ENCODE data around the gene RNASE8.

RNASE8 gene

DNA sequence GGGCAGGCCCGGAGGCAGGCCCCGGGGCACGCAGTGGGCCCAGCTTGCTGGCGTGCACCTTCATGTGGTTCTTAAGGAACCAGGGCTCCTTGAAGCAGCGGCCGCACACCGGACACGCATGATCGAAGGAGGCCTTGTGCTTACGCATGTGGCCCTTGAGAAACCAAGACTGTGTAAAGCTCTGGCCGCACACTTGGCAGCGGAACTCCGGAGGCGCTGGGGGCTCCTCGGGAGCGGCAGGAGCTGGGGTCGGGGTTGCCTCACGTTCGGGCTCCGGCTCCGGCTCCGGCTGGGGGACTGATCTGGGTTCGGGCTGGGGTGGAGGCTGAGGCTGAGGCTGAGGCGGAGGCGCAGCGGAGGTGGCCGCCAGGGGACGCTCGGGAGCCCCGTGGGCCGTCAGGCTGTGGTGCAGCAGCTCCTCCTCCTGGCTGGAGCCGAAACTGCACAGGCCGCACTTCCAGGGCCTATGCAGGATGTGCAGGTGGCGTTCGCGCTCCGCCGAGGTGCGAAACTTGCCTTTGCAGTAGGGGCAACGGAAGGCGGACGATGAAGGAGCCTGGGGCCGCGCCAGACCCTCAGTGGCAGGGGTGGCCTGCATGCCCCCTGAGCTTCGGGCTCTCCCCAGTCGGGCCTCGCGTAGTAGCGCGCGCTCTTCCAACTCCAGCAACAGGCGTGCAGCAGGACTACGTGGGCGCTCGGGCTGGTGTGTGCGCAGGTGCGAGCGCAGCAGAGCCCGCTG is 34.8 kb downstream of the RNASE8 start:
- peak; percentile 57 for DNase-seq (ENCODE audit: low read depth)

DNA sequence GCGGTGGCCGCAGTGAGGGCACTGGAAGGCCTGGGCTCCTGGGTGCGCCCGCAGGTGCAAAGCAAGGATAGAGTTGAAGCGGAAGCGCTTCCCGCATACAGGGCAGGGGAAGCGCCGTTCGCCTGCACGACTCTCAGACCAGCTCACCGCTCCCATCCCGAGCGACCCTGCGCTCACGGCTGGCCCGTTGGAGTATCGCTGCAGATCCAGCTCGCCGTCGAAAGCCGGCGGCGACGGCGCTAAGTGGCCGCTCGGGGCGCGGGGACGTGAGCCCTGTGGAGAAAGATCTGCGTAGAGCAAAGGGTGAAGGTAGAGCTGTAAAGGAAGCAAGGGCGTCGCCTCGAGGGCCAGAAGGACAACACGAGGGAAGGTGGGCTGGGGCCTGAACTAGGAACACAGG is 35.4 kb downstream of the RNASE8 start:
- DNase-seq (ENCODE audit: low read depth) = no peak

DNA sequence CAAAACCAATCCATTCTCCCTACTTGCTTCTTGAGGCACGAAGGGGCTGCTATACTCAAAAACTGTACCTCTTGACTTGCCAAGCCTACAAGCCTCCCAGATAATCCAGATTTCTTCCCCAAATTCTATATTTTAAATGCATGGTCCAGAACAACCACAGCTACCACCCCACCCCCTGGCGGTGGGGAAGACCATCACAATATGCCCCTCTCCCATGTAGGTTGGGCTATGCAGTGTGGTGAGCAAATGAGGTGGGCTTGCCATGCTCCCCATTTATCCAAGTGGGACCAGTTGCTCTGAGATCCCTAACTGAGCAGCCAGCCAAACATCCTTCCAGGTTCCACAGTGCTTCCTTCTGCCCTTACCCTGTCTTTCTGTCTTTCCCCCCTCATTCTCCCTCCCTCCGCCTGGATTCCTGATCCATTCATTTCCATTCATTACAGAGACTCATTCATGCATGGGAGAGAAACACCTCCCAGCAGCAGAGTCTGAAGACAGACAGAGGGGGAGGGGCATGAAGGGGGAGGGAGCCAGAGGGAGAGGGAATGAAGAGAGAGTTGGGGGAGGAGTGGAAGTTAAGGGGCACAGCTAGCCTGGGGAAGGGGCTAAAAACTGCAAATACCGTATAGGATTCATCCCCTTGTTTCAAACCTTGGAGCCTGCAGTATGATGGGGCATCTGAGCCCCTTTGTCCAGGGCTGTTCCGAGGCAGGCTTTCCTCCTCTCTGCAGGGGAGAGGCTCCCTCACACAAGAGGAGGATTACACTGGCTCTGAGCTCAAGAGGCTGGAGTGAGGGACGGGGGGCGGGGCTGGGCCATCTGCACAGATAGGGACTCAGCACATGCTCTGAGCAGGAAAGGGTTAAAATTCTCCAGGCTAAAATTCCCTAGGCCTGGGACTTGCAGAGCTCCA is 36.4 kb downstream of the RNASE8 start:
- DNase-seq (ENCODE audit: low read depth) = no peak

DNA sequence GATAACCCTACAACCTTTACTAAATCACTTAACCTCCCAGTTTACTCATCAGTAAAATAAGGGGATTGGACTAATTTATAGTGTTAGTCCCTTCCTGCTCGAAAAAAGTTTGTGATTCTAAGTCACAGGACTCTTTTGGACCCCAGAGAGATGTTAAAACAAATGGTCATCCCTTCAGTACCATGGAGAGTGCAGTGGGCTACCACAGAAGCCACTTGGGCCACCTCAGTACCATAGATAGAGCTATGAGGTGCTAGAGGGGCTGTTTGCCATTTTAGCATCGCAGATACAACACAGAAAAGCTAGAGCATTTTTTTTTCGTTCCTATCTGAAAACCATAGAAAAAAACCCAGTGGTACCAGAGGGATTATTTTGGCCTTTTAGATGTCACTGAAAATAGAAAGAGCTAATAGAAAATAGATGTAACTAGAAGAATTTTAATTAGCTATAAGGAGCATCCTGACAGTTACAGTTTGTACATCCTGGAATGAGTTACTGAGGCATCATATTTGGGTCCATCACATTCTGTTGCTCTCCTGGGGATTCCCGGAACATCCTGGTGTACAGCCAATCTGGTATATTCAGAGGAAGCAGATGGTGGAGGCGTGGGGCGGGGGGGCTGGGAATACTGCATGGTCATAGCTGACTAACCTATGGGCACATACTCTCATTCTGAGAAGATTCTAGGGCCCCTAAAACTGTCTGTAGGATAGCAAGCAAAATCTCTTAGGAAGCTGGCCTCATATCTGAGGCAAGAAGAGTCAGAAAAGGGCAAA is 38.0 kb downstream of the RNASE8 start:
- peak; percentile 17 for DNase-seq (ENCODE audit: low read depth)

DNA sequence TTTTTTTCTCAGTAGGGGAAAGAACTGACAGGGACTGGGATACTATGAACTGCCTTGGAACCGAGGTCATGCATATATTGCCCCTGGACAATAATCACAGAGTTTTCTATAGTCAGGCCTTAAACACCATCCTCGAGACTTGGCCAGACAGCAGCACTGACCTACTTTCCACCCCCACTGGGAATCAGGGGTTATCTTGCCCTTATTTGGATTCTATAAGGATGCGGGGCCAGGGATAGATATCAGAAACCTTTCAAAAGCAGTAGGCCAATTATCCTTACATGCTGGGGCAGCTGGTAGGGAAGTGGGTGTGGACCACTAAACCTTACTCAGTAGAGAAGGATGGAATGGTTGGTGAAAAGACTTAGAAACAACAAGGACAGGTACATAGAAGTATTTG is 38.8 kb downstream of the RNASE8 start:
- DNase-seq (ENCODE audit: low read depth) = no peak

DNA sequence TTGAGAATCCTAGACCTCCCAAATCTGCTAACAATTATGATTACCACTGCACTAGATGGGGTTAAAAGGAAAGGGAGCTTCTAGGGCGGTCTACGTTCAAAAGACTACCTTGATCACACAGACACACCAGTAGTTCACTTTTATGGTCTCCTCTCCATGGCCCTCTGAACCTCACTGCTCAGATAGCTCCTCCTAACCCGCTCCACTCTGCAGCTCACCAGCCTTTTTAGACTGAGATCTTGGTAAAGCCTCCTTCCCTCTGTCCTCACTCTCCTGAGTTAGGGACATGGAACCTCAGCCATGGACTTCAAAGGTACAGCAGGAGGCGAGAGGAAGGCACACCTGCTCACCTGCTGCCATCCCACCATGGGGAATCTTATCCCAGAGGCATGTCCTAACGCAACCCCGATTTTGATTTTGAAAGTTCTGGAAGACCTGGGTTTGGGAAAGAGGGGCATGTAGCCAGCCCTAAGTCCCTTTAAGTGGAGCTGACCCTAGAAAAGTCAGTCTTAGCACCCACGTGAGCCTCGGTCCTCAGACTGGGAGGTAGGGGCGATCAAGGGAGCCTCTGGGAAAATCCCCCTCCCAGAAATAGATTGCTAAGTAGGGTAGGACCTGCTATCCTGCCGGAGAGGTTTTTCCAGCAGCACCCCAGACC is 39.5 kb downstream of the RNASE8 start:
- DNase-seq (ENCODE audit: low read depth) = no peak

DNA sequence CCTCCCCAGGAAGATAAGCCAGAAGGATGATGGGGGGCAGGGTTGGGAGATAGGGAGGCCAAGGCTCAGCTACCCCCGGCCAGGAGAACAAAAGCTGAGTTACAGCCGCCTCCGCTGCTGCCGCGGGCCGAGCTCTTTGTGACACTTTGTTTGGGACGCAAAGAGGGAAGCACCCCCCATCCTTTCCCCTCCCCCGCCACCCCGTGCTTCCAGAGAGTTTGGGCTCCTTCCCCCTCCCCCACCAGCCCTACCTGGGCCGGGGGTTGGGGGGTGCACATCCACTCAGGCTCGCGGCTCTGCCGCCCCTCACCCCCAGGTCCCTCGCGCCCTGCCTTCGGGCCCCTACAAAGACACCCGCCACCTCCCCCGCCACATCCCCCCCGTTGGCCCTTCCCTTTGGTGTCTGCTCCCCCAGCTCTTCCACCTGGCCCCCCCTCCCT is 40.0 kb downstream of the RNASE8 start:
- no peak for DNase-seq (ENCODE audit: low read depth)

DNA sequence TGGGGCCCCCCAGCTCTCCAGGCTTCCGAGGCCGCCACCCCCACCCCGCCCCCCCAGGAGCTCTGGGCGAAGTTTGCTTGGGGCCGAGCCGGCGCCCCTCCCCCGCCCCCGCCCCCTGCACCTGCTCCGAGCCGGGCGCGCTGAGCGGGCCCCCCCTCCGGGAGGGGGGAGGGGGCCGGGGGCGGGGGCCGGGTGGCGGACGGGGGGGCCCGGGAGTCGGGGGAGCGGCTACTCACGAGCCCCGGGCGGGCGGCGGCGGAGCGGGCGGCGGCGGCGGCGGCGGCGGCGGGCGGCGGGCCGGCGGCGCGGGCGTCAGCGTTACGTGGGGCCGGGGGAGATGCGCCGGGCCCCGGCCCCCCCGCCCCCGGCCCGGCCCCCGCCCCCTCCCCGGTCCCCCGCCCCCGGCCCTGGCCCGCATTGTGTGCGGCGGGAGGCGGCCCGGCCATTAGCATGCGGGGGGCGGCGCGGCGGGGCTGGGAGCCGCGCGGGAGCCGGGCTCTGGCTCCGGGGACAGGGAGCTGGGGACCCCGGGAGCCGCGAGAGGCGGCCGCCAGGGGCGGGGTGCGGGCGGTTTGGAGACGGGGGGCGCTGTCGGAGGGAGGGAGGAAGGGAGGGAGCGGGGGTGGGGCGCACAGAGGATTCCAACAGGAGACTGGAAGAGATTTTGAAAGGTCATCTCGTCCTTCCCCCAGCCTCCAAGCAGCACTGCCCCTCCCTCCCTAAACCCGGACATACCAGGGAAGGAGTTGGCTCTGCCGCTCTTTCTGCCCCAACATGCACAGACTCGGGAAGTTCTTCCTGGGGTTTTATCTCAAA is 40.7 kb downstream of the RNASE8 start, which contains the start of gene ZNF219:
TSS of gene ZNF219 (minus strand) at position 580 of the 816 bp plus-strand sequence. CDS start 5,064 bp downstream, outside the sequence.
- peak; percentile 43 for DNase-seq (ENCODE audit: low read depth)

DNA sequence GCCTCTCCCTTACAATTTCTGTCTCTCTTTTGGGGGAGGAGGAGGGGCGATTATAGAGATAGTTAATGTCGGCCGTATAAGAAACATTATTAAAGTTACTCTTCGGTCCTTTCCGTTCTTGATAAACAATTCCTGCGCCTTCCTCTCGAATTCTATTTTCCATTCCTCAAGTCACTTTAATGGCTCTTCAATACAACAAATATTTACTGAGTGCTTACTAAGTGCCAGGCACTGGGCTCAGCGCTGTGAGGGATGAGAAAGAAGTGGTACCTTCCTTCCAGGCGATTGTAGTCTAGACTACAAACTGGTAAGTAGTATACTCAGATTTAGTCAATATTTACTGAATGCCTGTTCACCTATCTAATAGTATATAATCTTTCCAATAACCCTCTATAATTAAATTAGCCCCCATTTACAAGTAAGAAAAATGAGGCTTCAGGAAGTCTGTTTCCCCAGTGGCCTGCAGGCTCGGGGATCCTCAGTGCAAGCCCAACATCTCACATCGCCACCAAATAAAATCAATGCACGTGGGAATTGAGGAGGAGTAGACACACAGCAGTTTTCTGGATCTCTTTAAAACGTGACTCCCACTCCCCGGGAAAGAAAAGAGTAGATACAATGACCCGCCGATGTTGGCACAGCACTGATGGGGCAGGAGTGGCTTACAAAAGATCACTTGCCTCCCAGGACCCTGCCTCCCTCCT is 41.4 kb downstream of the RNASE8 start:
- no peak for DNase-seq (ENCODE audit: low read depth)

DNA sequence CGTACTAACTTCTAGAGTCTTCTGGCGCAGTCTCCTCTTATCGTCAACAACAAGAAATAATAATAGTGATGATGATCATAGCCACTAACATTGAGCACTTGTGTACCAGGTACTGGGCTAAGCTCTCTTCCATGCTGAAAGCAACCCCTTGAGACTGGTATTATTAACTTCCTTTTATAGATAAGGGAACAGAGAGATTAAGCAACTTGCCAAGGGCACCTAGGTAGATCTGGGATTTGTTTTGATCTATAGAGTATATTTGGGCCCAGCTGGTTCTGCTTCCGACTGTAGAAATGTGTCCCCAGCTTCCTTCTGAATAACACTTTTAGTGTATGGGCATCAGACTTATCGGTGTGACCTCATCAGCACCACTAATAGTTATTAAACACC is 42.0 kb downstream of the RNASE8 start:
- DNase-seq (ENCODE audit: low read depth) = no peak

DNA sequence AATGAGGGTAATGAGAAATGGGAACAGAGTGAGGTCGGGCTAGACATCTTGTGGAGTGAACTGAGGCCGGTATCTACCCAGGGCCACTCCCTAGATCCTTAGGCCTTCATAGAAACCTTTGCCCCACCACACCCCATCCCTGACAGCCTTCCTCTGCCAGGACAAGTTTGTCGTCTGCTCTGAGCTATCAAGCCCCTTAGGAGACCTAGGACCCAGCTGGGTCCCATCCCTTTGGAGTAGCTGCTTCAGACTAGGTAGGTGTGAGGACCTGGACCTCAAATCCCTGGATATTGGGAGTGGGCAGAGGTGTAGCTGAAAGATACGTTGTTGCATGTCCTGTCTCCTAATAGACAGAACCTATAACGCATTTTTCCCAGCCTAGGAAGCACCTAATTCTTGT is 43.3 kb downstream of the RNASE8 start, which contains the start of gene TMEM253:
TSS of gene TMEM253 (plus strand) at position 136 of the 400 bp plus-strand sequence. CDS start 278 bp downstream, outside the sequence.
- DNase-seq (ENCODE audit: low read depth) = no peak

DNA sequence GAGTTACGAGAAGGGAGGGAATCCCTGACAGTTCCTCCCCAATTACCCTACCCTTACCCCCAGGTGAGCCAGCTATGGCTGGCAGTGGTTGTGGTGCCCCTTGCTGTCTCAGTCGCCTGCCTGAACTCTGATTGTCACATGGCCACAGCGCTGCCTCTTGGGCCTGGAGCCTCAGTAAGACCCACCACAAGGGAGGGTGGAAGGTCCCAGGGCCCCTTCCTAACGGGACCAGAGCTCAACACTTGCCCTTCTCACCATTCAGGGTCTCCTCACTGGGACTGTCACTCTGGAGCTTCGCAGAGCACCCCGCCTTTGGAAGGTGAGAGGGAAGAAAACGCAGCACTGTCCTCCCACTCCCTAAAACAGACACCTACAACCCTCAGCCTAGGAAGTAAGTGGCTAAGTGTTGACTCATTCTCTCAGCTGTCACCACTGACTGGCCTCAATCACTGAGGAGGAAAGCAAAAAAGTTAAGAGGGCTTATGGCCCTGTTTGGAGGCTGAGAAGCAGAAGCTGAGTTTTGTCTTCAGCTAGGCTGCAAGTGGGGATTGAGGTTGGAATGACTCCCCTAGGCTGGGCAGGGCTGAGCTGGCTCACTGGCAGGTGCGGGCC is 44.3 kb downstream of the RNASE8 start:
- no peak for DNase-seq (ENCODE audit: low read depth)

DNA sequence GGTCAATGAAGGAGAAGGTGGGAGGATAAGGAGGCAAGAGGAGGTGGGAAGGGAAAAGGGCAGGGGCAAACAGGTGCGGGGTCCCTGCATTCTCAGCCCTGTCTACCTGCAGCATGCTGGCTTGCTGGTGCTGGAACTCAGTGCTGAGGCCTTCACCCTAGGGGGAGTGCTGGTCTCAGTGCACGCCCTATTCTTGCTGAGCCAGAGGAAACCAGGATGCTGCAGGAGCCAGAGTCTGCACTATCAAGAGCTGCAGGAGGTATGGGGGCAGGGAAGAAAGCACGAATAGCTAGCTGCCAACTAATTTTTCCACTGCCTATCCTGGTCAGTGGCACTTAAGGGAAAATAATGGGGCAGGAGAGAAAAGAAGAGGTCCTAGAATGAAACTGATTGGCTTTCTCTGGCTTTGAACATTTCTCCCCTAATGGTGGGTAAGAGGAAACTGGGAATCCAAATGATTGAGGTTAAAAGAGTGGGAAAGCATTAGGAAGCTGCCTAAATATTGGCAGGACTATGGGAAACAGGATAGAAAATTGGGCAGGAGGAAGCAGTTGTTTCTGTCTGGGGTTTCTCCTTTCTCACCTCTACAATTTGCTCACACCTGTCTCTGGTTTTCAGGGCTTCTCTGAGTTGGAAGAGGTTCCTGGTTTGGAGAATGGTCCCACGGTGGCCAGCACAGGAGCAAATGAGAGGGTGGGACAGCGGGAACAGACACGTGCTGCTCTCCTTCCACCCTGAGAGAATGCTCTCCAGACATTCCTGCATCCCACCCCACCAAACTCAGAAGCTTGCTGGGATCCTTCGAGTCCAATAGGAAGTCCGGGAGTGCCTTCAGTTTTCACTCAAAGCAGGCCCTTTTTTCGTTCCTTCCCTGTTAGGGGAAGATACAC is 45.1 kb downstream of the RNASE8 start:
- DNase-seq (ENCODE audit: low read depth) = no peak

DNA sequence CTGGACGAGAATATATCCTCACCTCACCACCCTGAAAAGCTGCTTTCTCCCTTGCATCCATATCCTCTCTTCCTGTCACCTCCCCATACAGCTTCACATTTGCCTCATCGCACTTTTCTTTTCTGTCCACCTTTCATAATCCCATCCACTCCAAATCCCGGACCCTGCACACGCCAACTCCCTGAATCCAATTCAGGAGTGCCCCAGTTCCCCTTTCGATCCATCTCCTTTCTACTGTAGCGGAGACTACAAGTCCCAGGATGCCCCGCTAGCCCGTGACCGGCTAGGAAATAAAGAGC is 45.7 kb downstream of the RNASE8 start:
- DNase-seq (ENCODE audit: low read depth) = no peak

DNA sequence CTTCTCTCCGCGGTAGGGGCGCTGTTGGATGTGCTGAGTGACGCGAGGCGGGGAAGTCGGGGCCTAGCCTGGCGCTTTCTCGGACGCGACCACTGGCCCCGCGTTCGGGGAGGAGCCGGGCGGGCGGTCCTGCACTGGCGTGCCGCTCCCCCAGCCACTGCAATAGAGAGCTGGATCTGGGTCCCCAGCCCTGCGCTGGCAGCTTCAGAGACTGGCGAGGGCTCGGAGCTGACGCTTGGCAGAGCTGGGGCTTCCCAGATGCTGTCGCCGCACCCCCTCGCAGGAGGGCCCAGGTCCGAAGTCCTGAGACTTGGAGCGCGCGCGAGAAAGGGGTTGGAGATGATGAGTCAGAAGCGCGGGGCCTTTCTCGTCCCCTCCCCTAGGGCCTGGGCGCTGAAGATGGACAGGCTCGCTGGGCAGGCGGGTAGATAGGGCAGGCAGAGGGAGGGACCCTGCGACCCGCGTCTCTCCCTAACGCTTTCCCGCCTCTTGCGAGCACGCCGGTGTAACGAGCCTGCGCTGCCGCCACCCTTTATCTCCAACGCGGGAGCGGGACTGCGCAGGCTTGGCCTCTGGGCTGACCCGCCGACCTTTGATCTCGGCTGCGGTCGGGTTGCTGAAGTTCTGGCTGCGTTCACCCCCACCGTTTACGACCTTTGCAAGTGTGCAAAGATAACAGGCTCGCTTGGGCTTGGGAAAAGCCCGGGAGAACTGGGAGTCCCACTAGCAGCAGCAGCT is 46.3 kb downstream of the RNASE8 start:
- DNase-seq (ENCODE audit: low read depth) = peak; percentile 97

DNA sequence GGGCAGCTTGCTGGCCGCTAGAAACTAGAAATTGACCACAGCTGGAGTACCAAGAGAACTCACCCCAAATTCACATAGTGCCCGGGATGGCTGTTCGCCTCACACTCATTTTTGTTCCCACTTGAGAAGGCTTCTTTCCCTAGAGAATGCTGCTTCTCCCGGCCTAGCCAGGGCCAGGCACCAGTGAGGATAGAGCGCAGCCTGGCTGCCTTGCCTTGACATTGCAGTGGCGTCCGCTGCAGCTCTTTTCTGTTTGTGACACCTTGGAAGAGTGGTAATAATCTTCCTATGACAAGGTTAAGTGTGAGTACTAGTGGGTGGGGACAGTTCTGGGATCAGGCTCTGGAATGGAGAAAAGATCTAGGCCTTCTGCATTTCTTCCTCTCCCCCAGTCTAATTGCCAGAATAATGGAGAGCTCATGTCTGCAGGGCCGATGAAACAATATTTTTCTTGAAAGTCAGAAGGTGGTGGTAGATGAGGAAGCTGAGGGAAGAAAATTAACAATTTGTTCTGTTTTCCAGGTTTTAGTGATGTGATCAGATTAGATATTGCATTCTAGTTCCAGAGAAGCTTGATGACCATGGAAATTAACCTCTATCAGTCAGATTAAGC is 46.9 kb downstream of the RNASE8 start:
- peak; percentile 82 for DNase-seq (ENCODE audit: low read depth)

DNA sequence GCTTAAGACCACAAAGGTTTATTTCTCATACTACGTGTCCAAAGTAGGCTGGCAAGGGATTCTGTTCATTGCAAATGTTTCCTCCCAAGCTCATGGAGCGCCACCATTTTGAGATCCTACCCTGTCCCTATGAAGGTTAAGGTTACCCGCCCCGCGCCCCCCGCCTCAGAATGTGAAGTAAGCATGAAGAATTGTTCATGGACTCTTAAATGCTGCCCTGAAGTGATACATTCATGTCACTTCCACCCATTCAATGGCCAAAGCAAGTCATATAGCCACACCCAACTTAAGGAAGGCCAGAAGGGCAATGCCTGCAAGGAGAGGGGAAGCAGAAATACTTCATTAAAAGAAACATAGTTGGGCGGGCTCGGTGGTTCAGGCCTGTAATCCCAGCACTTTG is 47.5 kb downstream of the RNASE8 start:
- no peak for DNase-seq (ENCODE audit: low read depth)

DNA sequence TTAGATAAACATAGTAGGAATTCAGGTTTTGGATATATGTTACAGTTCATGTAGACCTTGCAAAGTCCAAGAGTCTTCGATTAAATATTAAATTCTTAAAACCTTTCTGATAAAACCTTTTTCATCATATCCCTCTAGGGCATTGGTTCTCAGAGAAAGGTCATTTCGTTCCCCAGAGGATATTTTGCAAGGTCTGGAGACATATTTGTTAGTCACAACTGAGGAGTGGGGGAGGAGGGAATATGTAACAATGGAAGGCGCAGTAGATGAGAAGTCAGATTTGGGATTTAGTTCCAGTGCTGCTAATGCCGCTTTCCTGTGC is 48.5 kb downstream of the RNASE8 start:
- peak; percentile 62 for DNase-seq (ENCODE audit: low read depth)
